ENCODE measurements around the gene B4GALT6. TPM values are rescaled to one million over a fixed set of nuclear protein-coding genes. Genes with fewer than 3 reads are reported as not detected.

The B4GALT6 gene
- total and polyA plus RNA-seq, 9 of the 15 experiments (the other 6 are each of a cell fraction or from before 2014, with no cell fraction given) = 0.03 to 0.27 (median 0.08) TPM

DNA sequence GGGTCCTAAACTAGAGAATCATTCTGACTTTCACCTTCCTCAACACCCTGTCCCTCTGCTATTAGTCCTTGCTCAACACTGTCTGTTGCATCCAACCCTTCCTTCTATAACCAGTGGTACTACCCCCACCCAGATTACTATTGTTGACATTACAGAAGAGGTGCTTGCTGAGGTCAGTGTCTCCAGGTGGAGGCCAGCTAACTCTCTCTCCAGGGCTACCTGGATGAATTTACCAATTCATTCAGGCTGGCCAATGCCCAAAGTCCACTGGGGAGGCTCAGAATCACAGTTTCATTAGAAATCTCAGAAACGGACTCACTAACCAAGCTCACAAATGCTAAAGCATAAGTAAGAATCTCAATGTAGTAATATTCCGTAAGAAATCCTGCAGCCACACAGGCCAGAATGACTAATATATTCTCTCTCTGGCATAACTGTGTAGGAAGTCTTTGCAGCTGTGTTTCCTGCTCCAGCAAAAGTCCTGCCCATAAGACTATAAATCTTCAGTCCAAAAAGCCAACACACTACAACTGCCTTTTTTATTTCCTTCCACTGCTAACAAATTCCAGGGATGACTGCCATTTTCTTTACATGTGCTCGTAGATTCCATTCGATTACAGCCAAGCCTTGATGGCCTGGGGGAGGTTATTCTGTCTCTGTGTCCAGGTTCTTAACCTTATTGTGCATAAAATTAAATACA is 102.7 kb downstream of the B4GALT6 start:
- Histone ChIP-seq H3K4me1 (replicated peaks in 1 of 2; ENCODE audit: control insufficient read depth in 2 of 2, insufficient read depth in 2 of 2, low read length in 2 of 2) (no peaks in the 10 kb centered on the region), H3K36me3 (ENCODE audit: control insufficient read depth, insufficient read depth, low read length) (no peaks in the 10 kb centered on the region), H3K9me1 (ENCODE audit: control insufficient read depth, insufficient read depth, low read length) (no peaks in the 10 kb centered on the region), H3K27me3 (ENCODE audit: control insufficient read depth in 2 of 2, insufficient read depth in 2 of 2, low read length in 2 of 2) (peaks cover 5% of the 10 kb centered on the region in 2 experiments; a peak in 2 of 5 replicates), H2AFZ (ENCODE audit: low read depth, low read length) (no peak overlapping the region), H3K27ac (ENCODE audit: extremely low read depth, low read depth, low read length) (no peak overlapping the region), H3K4me3 (no peak overlapping the region), H4K20me1 (replicated peaks; ENCODE audit: control insufficient read depth, insufficient read depth, low read length) (no peaks in the 10 kb centered on the region), H3K79me2 (ENCODE audit: control insufficient read depth, insufficient read depth, low read length) (no peaks in the 10 kb centered on the region), H3K9ac (ENCODE audit: insufficient read depth in 1 of 2, low read depth in 2 of 2, low read length in 2 of 2) (no peak overlapping the region), H3K9me3 (replicated peaks; ENCODE audit: control insufficient read depth, insufficient read depth, low read depth, low read length) (no peaks in the 10 kb centered on the region), H3K4me2 (ENCODE audit: insufficient read depth, low read length) (no peak overlapping the region)
- ChIA-PET CTCF (ENCODE audit: low intra/inter-chr PET ratio) (no interaction called here), POLR2A (no interaction called here)
- ATAC-seq = no peak
- intact Hi-C loops (cut with micrococcal nuclease) (no loop called here), in situ Hi-C loops (cut with MboI) (no loop called here)
- no TSS peak for BruUV-seq (replicated peaks)
- no peak for DNase-seq (ENCODE audit: extremely low read depth in 1 of 4, low spot score in 3 of 4)
- FAIRE-seq = no peak
- 1% methylated on average over 4 of the region's 4 CpGs for WGBS (ENCODE audit: insufficient coverage, low coverage, missing lambda C conversion rate)
- TF ChIP-seq NELFE (IDR thresholded peaks at IDR 0.05; ENCODE audit: insufficient read depth, insufficient read length) = no peak
- TF ChIP-seq SMARCA5 (IDR thresholded peaks at IDR 0.05) = no peak
- no peak for TF ChIP-seq CREB1 (IDR thresholded peaks at IDR 0.05)
- no peak for TF ChIP-seq CREB1 (CRISPR knock-in tag; IDR thresholded peaks at IDR 0.05)
- no peak for TF ChIP-seq TBL1XR1 (IDR thresholded peaks at IDR 0.05; ENCODE audit: low read length in 2 of 2)
- no peak for TF ChIP-seq TBP (optimal IDR thresholded peaks at IDR 0.05; ENCODE audit: low read depth, low read length)
- no peak for TF ChIP-seq ZNF778 (CRISPR knock-in tag; IDR thresholded peaks at IDR 0.05)
- TF ChIP-seq, protein P1, sequence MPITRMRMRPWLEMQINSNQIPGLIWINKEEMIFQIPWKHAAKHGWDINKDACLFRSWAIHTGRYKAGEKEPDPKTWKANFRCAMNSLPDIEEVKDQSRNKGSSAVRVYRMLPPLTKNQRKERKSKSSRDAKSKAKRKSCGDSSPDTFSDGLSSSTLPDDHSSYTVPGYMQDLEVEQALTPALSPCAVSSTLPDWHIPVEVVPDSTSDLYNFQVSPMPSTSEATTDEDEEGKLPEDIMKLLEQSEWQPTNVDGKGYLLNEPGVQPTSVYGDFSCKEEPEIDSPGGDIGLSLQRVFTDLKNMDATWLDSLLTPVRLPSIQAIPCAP (CRISPR knock-in tag; IDR thresholded peaks at IDR 0.05; ENCODE audit: borderline replicate concordance) = no peak
- no peak for TF ChIP-seq ETV1 (tag; conservative IDR thresholded peaks at IDR 0.05; ENCODE audit: low read depth)
- TF ChIP-seq NR3C1 (CRISPR knock-in tag; IDR thresholded peaks at IDR 0.05) = no peak
- TF ChIP-seq ZNF354B (CRISPR knock-in tag; IDR thresholded peaks at IDR 0.05) = no peak
- no peak for TF ChIP-seq HDAC2 (IDR thresholded peaks at IDR 0.05)
- TF ChIP-seq, protein P2, sequence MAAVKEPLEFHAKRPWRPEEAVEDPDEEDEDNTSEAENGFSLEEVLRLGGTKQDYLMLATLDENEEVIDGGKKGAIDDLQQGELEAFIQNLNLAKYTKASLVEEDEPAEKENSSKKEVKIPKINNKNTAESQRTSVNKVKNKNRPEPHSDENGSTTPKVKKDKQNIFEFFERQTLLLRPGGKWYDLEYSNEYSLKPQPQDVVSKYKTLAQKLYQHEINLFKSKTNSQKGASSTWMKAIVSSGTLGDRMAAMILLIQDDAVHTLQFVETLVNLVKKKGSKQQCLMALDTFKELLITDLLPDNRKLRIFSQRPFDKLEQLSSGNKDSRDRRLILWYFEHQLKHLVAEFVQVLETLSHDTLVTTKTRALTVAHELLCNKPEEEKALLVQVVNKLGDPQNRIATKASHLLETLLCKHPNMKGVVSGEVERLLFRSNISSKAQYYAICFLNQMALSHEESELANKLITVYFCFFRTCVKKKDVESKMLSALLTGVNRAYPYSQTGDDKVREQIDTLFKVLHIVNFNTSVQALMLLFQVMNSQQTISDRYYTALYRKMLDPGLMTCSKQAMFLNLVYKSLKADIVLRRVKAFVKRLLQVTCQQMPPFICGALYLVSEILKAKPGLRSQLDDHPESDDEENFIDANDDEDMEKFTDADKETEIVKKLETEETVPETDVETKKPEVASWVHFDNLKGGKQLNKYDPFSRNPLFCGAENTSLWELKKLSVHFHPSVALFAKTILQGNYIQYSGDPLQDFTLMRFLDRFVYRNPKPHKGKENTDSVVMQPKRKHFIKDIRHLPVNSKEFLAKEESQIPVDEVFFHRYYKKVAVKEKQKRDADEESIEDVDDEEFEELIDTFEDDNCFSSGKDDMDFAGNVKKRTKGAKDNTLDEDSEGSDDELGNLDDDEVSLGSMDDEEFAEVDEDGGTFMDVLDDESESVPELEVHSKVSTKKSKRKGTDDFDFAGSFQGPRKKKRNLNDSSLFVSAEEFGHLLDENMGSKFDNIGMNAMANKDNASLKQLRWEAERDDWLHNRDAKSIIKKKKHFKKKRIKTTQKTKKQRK (IDR thresholded peaks at IDR 0.05; ENCODE audit: borderline replicate concordance, low read depth, low read length) = no peak
- TF ChIP-seq ZNF76 (CRISPR knock-in tag; IDR thresholded peaks at IDR 0.05; ENCODE audit: borderline replicate concordance) = no peak
- TF ChIP-seq XRCC5 (IDR thresholded peaks at IDR 0.05; ENCODE audit: low read depth, low read length) = no peak
- TF ChIP-seq, protein P3, sequence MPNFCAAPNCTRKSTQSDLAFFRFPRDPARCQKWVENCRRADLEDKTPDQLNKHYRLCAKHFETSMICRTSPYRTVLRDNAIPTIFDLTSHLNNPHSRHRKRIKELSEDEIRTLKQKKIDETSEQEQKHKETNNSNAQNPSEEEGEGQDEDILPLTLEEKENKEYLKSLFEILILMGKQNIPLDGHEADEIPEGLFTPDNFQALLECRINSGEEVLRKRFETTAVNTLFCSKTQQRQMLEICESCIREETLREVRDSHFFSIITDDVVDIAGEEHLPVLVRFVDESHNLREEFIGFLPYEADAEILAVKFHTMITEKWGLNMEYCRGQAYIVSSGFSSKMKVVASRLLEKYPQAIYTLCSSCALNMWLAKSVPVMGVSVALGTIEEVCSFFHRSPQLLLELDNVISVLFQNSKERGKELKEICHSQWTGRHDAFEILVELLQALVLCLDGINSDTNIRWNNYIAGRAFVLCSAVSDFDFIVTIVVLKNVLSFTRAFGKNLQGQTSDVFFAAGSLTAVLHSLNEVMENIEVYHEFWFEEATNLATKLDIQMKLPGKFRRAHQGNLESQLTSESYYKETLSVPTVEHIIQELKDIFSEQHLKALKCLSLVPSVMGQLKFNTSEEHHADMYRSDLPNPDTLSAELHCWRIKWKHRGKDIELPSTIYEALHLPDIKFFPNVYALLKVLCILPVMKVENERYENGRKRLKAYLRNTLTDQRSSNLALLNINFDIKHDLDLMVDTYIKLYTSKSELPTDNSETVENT (CRISPR knock-in tag; IDR thresholded peaks at IDR 0.05) = no peak
